AG04450 (cell line): Measurements from ENCODE around the gene NEDD4L. TPM values are rescaled to one million over a fixed set of nuclear protein-coding genes. Genes with fewer than 3 reads are reported as not detected.
A peak's percentile ranks its signal among the peaks of the same experiment; 100 is the strongest.

Experiments
- CTCF ChIA-PET: fragments of 300-600, 350-600 bp; formaldehyde crosslinking; extraction: SDS; loops from one replicate; lab custom pipeline; 2022; ENCODE audit warnings: antibody characterized with exemption, inconsistent platforms; lab: Charles Lee
- POLR2A ChIA-PET: fragments of 350-600 bp; formaldehyde crosslinking; extraction: SDS; loops from one replicate; lab custom pipeline; 2021; ENCODE audit warnings: antibody characterized with exemption, inconsistent platforms; lab: Yijun Ruan, JAX
- DNase-seq: peaks from one replicate; pipeline ENCODE4 v3.0.0-alpha.2; 2011; ENCODE audit warnings: low read depth, low spot score
- H3K27ac ChIP-seq: one replicate; pipeline ENCODE4 v1.5.1; 2012; ENCODE audit warnings: low read depth, low read length, control low read depth
- H3K27me3 ChIP-seq: one replicate; pipeline ENCODE4 v1.6.0; 2012; ENCODE audit warnings: low read length; ENCODE audit not compliant: control insufficient read depth, insufficient read depth
- H3K4me3 ChIP-seq: 2 replicates; pipeline ENCODE4 v1.5.1; 2011; ENCODE audit warnings: mild to moderate bottlenecking, low read depth, low read length, control low read depth
- H3K9me3 ChIP-seq: 2 replicates; pipeline ENCODE4 v1.5.1; 2012; ENCODE audit warnings: low read length; ENCODE audit not compliant: control insufficient read depth, insufficient read depth
- CTCF ChIP-seq: IDR thresholded peaks from 2 replicates; pipeline ENCODE4 v1.5.1; 2011; ENCODE audit warnings: low read depth, low read length, control low read depth, inconsistent platforms
- polyA plus RNA-seq: library from polyadenylated mRNA; depleted of rRNA; stranded (reverse); fragments of >200 nt; gene quantifications from 2 replicates; pipeline ENCODE4 v1.2.3, GENCODE V29; 2011

Gene NEDD4L
- polyA plus RNA-seq, 1 experiment, result 15.0 TPM

- Histone ChIP-seq H3K9me3 (no peaks in the 10 kb centered on the region), H3K4me3 (no peak overlapping the region), H3K27ac (peak overlapping the region; percentile 40), H3K27me3 (no peaks in the 10 kb centered on the region)
- DNase-seq, result peak; percentile 85
- POLR2A ChIA-PET, result interaction anchor here (0.6 to 1.0 kb wide), 4 partner anchors 8 to 204 kb away, joined by 3 to 7 read pairs (median 5); no protein-coding TSS in a partner anchor
- CTCF ChIA-PET, result interaction anchor here (0.5 to 3.0 kb wide), 17 partner anchors 11 to 362 kb away, joined by 3 to 14 read pairs (median 7); no protein-coding TSS in a partner anchor
- TF ChIP-seq CTCF, result no peak
Observed at GRCh38 chr18:58135183-58135641, 91.2 kb downstream of the NEDD4L start.

GRCh38 chr18:58135701-58136331, 91.8 kb downstream of the NEDD4L start:
- Histone ChIP-seq H3K4me3 (no peak overlapping the region), H3K9me3 (no peaks in the 10 kb centered on the region), H3K27ac (no peak overlapping the region), H3K27me3 (no peaks in the 10 kb centered on the region)
- CTCF ChIA-PET, result interaction anchor here (0.5 to 3.0 kb wide), 21 partner anchors 9 to 519 kb away, joined by 3 to 14 read pairs (median 6); partner anchors contain the start of gene NEDD4L
- POLR2A ChIA-PET, result interaction anchor here (0.7 to 1.0 kb wide), 3 partner anchors 8 to 203 kb away, joined by 3 to 5 read pairs (median 5); no protein-coding TSS in a partner anchor
- peak; percentile 45 for DNase-seq
- peak; percentile 90 for TF ChIP-seq CTCF

GRCh38 chr18:58136879-58137278, 92.9 kb downstream of the NEDD4L start:
- Histone ChIP-seq H3K4me3 (no peak overlapping the region), H3K27ac (no peak overlapping the region), H3K27me3 (no peaks in the 10 kb centered on the region), H3K9me3 (no peaks in the 10 kb centered on the region)
- TF ChIP-seq CTCF, result no peak
- DNase-seq, result no peak
- ChIA-PET POLR2A (no interaction called here), CTCF (interaction anchor here (0.8 to 3.0 kb wide), 9 partner anchors 9 to 360 kb away, joined by 3 to 9 read pairs (median 6); partner anchors contain the start of gene NEDD4L)

- ChIA-PET CTCF (interaction anchor here (1.0 kb wide), 1 partner anchor 624 kb away, joined by 3 read pairs; no protein-coding TSS in a partner anchor), POLR2A (no interaction called here)
- TF ChIP-seq CTCF, result no peak
- no peaks in the 10 kb centered on the region for H3K27me3 ChIP-seq
- no peak overlapping the region for H3K4me3 ChIP-seq
- no peak for DNase-seq
- peaks cover 3% of the 10 kb centered on the region; the same call in 1 of the 2 replicates for H3K9me3 ChIP-seq
- no peak overlapping the region for H3K27ac ChIP-seq
Observed at GRCh38 chr18:58139459-58140386, 95.7 kb downstream of the NEDD4L start.
